Loucy (cell line): ENCODE measurements around the gene KIF2B.

ENCODE experiments used
- H2AFZ ChIP-seq: fragments of 200-600 bp; sonication (generic); 2 replicates; pipeline ENCODE4 v1.6.0; 2016; ENCODE audit warnings: antibody characterized with exemption, mild to moderate bottlenecking, low read length, moderate library complexity
- H3F3A ChIP-seq: fragments of 200-600 bp; 2 replicates; pipeline ENCODE4 v1.6.0; 2016; ENCODE audit warnings: antibody characterized with exemption, low read depth, mild to moderate bottlenecking
- H3K27me3 ChIP-seq: fragments of 200-600 bp; sonication (generic); 2 replicates; pipeline ENCODE4 v1.6.1; 2014; ENCODE audit warnings: low read length, mild to moderate bottlenecking; ENCODE audit not compliant: insufficient read depth, poor library complexity, severe bottlenecking
- H3K36me3 ChIP-seq: fragments of 200-600 bp; sonication (generic); 2 replicates; pipeline ENCODE4 v1.6.1; 2016; ENCODE audit warnings: low read length; ENCODE audit not compliant: insufficient read depth
- H3K4me1 ChIP-seq: fragments of 200-600 bp; sonication (generic); 2 replicates; pipeline ENCODE4 v1.5.1; 2014; ENCODE audit warnings: low read length, mild to moderate bottlenecking; ENCODE audit not compliant: insufficient read depth, poor library complexity, severe bottlenecking
- H3K4me2 ChIP-seq: fragments of 200-600 bp; sonication (generic); 2 replicates; pipeline ENCODE4 v1.6.0; 2014; ENCODE audit warnings: antibody characterized with exemption, low read length, low read depth, mild to moderate bottlenecking; ENCODE audit not compliant: poor library complexity, severe bottlenecking
- H3K4me3 ChIP-seq: fragments of 200-600 bp; sonication (generic); 2 replicates; pipeline ENCODE4 v1.5.1; 2014; ENCODE audit warnings: low read length, mild to moderate bottlenecking, mixed read lengths; ENCODE audit not compliant: poor library complexity, severe bottlenecking
- H3K79me2 ChIP-seq: fragments of 200-600 bp; sonication (generic); 2 replicates; pipeline ENCODE4 v1.6.1; 2014; ENCODE audit warnings: low read length; ENCODE audit not compliant: insufficient read depth
- H3K9ac ChIP-seq: fragments of 200-600 bp; sonication (generic); 2 replicates; pipeline ENCODE4 v1.6.0; 2014; ENCODE audit warnings: mild to moderate bottlenecking, low read depth, low read length, moderate library complexity; ENCODE audit not compliant: poor library complexity, severe bottlenecking
- H3K9me2 ChIP-seq: fragments of 200-600 bp; sonication (generic); replicated peaks from 2 replicates; pipeline ENCODE4 v1.6.1; 2016; ENCODE audit warnings: low read depth, low read length, mixed read lengths
- H3K9me3 ChIP-seq: fragments of 200-600 bp; sonication (generic); 2 replicates; pipeline ENCODE4 v1.6.1; 2014; ENCODE audit warnings: mild to moderate bottlenecking, antibody characterized with exemption, low read length, low read depth; ENCODE audit not compliant: insufficient read depth
- H4K20me1 ChIP-seq: fragments of 200-600 bp; sonication (generic); 2 replicates; pipeline ENCODE4 v1.6.0; 2014; ENCODE audit warnings: antibody characterized with exemption, low read length, mild to moderate bottlenecking; ENCODE audit not compliant: insufficient read depth, poor library complexity, severe bottlenecking
- CTCF ChIP-seq: fragments of 200-600 bp; sonication (generic); conservative IDR thresholded peaks from 2 replicates; pipeline ENCODE4 v1.5.1; 2014; ENCODE audit warnings: mild to moderate bottlenecking, antibody characterized with exemption, low read length
- EZH2phosphoT487 ChIP-seq: fragments of 200-600 bp; IDR thresholded peaks from 2 replicates; pipeline ENCODE4 v1.6.1; 2018; ENCODE audit warnings: antibody characterized with exemption, mild to moderate bottlenecking, moderate library complexity, borderline replicate concordance

Gene KIF2B

GRCh38 chr17:53807286-53807685 is 15.4 kb upstream of the KIF2B start:
- no peak overlapping the region for H2AFZ ChIP-seq

GRCh38 chr17:53818271-53818670 is 4.5 kb upstream of the KIF2B start:
- H3K4me1 ChIP-seq = no peaks in the 10 kb centered on the region
- H3K9me3 ChIP-seq = peaks cover 3% of the 10 kb centered on the region; the same call in 1 of the 2 replicates
- no peaks in the 10 kb centered on the region for H3K9me2 ChIP-seq
- no peaks in the 10 kb centered on the region for H4K20me1 ChIP-seq
- H3K79me2 ChIP-seq = no peaks in the 10 kb centered on the region
- H2AFZ ChIP-seq = no peak overlapping the region
- no peak overlapping the region for H3K4me2 ChIP-seq
- no peak overlapping the region for H3K9ac ChIP-seq
- no peaks in the 10 kb centered on the region for H3K36me3 ChIP-seq
- no peak overlapping the region for H3K4me3 ChIP-seq
- no peaks in the 10 kb centered on the region for H3K27me3 ChIP-seq
- TF ChIP-seq EZH2phosphoT487 = no peak
- no peak for TF ChIP-seq CTCF
- no peaks in the 10 kb centered on the region for H3F3A ChIP-seq

More at GRCh38 chr17:53807286-53807685, 15.4 kb upstream of the KIF2B start:
- Histone ChIP-seq H3K9me3 (no peaks in the 10 kb centered on the region), H3K9me2 (no peaks in the 10 kb centered on the region), H3K4me3 (no peak overlapping the region), H3K36me3 (no peaks in the 10 kb centered on the region), H3K9ac (no peak overlapping the region), H4K20me1 (no peaks in the 10 kb centered on the region), H3K4me1 (no peaks in the 10 kb centered on the region), H3K27me3 (no peaks in the 10 kb centered on the region), H3F3A (no peaks in the 10 kb centered on the region), H3K4me2 (no peak overlapping the region), H3K79me2 (no peaks in the 10 kb centered on the region)
- TF ChIP-seq CTCF (no peak), EZH2phosphoT487 (no peak)

- Histone ChIP-seq H3K4me2 (no peak overlapping the region), H3K27me3 (no peaks in the 10 kb centered on the region)
- no peak for TF ChIP-seq EZH2phosphoT487
- TF ChIP-seq CTCF = no peak
Measured at GRCh38 chr17:53818929-53819328, 3.8 kb upstream of the KIF2B start.

More at GRCh38 chr17:53818929-53819328, 3.8 kb upstream of the KIF2B start:
- Histone ChIP-seq H3K36me3 (no peaks in the 10 kb centered on the region), H3K79me2 (no peaks in the 10 kb centered on the region), H3K4me1 (no peaks in the 10 kb centered on the region), H4K20me1 (no peaks in the 10 kb centered on the region), H3K9me3 (peaks cover 3% of the 10 kb centered on the region; the same call in 1 of the 2 replicates), H2AFZ (no peak overlapping the region), H3K9me2 (no peaks in the 10 kb centered on the region), H3K9ac (no peak overlapping the region), H3K4me3 (no peak overlapping the region), H3F3A (no peaks in the 10 kb centered on the region)
